Measurements from ENCODE around the gene OFD1.

- TF ChIP-seq POLR2A (IDR thresholded peaks at IDR 0.05) (no peak), CTCF (IDR thresholded peaks at IDR 0.05) (no peak)
These were observed 16.7 kb upstream of the OFD1 start for GRCh38 chrX:13717700-13718472.
